Tibial nerve (tissue), 4 donors: Measurements from ENCODE around the gene MGLL. TPM values are rescaled to one million over a fixed set of nuclear protein-coding genes. Genes with fewer than 3 reads are reported as not detected.

ENCODE experiments used
- DNase-seq, 2 donors: peaks; one replicate each; pipeline ENCODE4 v3.0.0-alpha.2; 2019; ENCODE audit warnings: low spot score in 2 of 2
- H3K27ac ChIP-seq, 4 donors: fragments of 200-600 bp; sonication (generic) in 3 of 4; one replicate each; pipeline ENCODE4 v1.5.1; 2017 to 2019; ENCODE audit warnings: mild to moderate bottlenecking in 1 of 4
- H3K27me3 ChIP-seq, 2 donors: fragments of 200-600 bp; sonication (generic) in 1 of 2; one replicate each; pipeline versions ENCODE4 v1.5.1 to v1.6.0; 2017 to 2019
- H3K36me3 ChIP-seq, 3 donors: fragments of 200-600 bp; sonication (generic); one replicate each; pipeline ENCODE4 v1.5.1; 2018 to 2019
- H3K4me1 ChIP-seq, 4 donors: fragments of 200-600 bp; sonication (generic) in 3 of 4; one replicate each; pipeline ENCODE4 v1.5.1; 2017 to 2019
- H3K4me3 ChIP-seq, 4 donors: fragments of 200-600 bp; sonication (generic) in 3 of 4; one replicate each; pipeline ENCODE4 v1.5.1; 2017 to 2019; ENCODE audit warnings: mild to moderate bottlenecking in 1 of 4, moderate library complexity in 1 of 4
- H3K9me3 ChIP-seq, 4 donors: fragments of 200-600 bp; sonication (generic) in 3 of 4; one replicate each; pipeline ENCODE4 v1.5.1; 2017 to 2019
- CTCF ChIP-seq, 5 experiments: fragments of 200-600 bp in 3 of 5; fragments of 450-650 bp in 2 of 5; sonication (generic) in 3 of 5; IDR thresholded peaks; one replicate each; pipeline ENCODE4 v1.5.1; 2016 to 2019; ENCODE audit warnings: antibody characterized with exemption in 5 of 5, mild to moderate bottlenecking in 3 of 5, moderate library complexity in 2 of 5
- EP300 ChIP-seq, 2 donors: sonication (generic); formaldehyde crosslinking; IDR thresholded peaks; one replicate each; pipeline ENCODE4 v1.6.1; 2017; ENCODE audit warnings: antibody characterized with exemption in 2 of 2, mild to moderate bottlenecking in 1 of 2
- POLR2A ChIP-seq, 2 donors: fragments of 450-650 bp; IDR thresholded peaks; one replicate each; pipeline ENCODE4 v1.6.1; 2017; ENCODE audit warnings: antibody characterized with exemption in 2 of 2, mild to moderate bottlenecking in 2 of 2, moderate library complexity in 2 of 2
- WGBS, 2 donors: methylation state at CpG; one replicate each; pipeline ENCODE4 v1.1.5; 2018; 5-methylcytosine and 5-hydroxymethylcytosine counted together
- total RNA-seq, 4 donors: library from RNA; depleted of rRNA; stranded (reverse); fragments of >200 nt; gene quantifications; one replicate each; pipeline ENCODE4 v1.1.0, GENCODE V29; 2016

Gene MGLL
- total RNA-seq, 4 donors from 2014 or later, result 67.5 to 96.6 (median 86.1) TPM

GRCh38 chr3:127767126-127767525 lies 55.2 kb downstream of the MGLL start:
- TF ChIP-seq CTCF (IDR thresholded peaks at IDR 0.05), result no peak
- H3K4me3 ChIP-seq, result no peak overlapping the region
- H3K9me3 ChIP-seq, result peaks cover 0 to 20% (median 2%) of the 10 kb centered on the region in 4 donors
- peaks cover 0 to 24% (median 17%) of the 10 kb centered on the region in 4 donors for H3K4me1 ChIP-seq
- H3K27me3 ChIP-seq, result no peaks in the 10 kb centered on the region
- H3K27ac ChIP-seq, result no peak overlapping the region
- 50 to 59% methylated on average over 1 of the region's 1 CpG for WGBS, 2 donors
- DNase-seq, result no peak
- H3K36me3 ChIP-seq, result peaks cover 0 to 23% (median 0%) of the 10 kb centered on the region in 3 donors

- Histone ChIP-seq H3K27me3 (no peaks in the 10 kb centered on the region), H3K4me3 (no peak overlapping the region), H3K36me3 (peaks cover 0 to 23% (median 0%) of the 10 kb centered on the region in 3 donors), H3K4me1 (peaks cover 0 to 33% (median 23%) of the 10 kb centered on the region in 4 donors), H3K9me3 (peaks cover 0 to 20% (median 2%) of the 10 kb centered on the region in 4 donors), H3K27ac (no peak overlapping the region)
- 94 to 97% methylated on average over 7 of the region's 7 CpGs for WGBS, 2 donors
- TF ChIP-seq POLR2A (IDR thresholded peaks at IDR 0.05), result no peak
- no peak for TF ChIP-seq CTCF (IDR thresholded peaks at IDR 0.05)
- no peak for DNase-seq
These were observed 56.6 kb downstream of the MGLL start for GRCh38 chr3:127765735-127766134.

GRCh38 chr3:127764841-127765362 lies 57.4 kb downstream of the MGLL start:
- DNase-seq, result no peak
- 74 to 78% methylated on average over 5 of the region's 5 CpGs for WGBS, 2 donors
- Histone ChIP-seq H3K4me3 (no peak overlapping the region), H3K27me3 (no peaks in the 10 kb centered on the region), H3K4me1 (peaks cover 0 to 33% (median 23%) of the 10 kb centered on the region in 4 donors), H3K9me3 (peaks cover 0 to 20% (median 2%) of the 10 kb centered on the region in 4 donors), H3K36me3 (peaks cover 0 to 30% (median 0%) of the 10 kb centered on the region in 3 donors), H3K27ac (no peak overlapping the region)
- no peak for TF ChIP-seq CTCF (IDR thresholded peaks at IDR 0.05)
- TF ChIP-seq EP300 (IDR thresholded peaks at IDR 0.05), result no peak
- TF ChIP-seq POLR2A (IDR thresholded peaks at IDR 0.05), result no peak

- 78 to 81% methylated on average over 8 of the region's 8 CpGs for WGBS, 2 donors
- Histone ChIP-seq H3K27ac (no peak overlapping the region), H3K36me3 (peaks cover 0 to 28% (median 0%) of the 10 kb centered on the region in 3 donors), H3K4me1 (peaks cover 0 to 33% (median 23%) of the 10 kb centered on the region in 4 donors), H3K27me3 (no peaks in the 10 kb centered on the region), H3K4me3 (no peak overlapping the region), H3K9me3 (peaks cover 0 to 20% (median 2%) of the 10 kb centered on the region in 4 donors)
- TF ChIP-seq POLR2A (IDR thresholded peaks at IDR 0.05), result no peak
- no peak for TF ChIP-seq CTCF (IDR thresholded peaks at IDR 0.05)
- no peak for TF ChIP-seq EP300 (IDR thresholded peaks at IDR 0.05)
- DNase-seq, result no peak
These were observed 58.0 kb downstream of the MGLL start for GRCh38 chr3:127764301-127764700.

GRCh38 chr3:127763816-127764215 lies 58.5 kb downstream of the MGLL start:
- TF ChIP-seq CTCF (IDR thresholded peaks at IDR 0.05), result no peak
- no peak for TF ChIP-seq EP300 (IDR thresholded peaks at IDR 0.05)
- TF ChIP-seq POLR2A (IDR thresholded peaks at IDR 0.05), result no peak
- no peak overlapping the region for H3K4me3 ChIP-seq
- peaks cover 0 to 33% (median 23%) of the 10 kb centered on the region in 4 donors for H3K4me1 ChIP-seq
- H3K27ac ChIP-seq, result no peak overlapping the region
- WGBS, 2 donors, result 69 to 73% methylated on average over 7 of the region's 7 CpGs
- H3K27me3 ChIP-seq, result no peaks in the 10 kb centered on the region
- peaks cover 0 to 17% (median 2%) of the 10 kb centered on the region in 4 donors for H3K9me3 ChIP-seq
- no peak for DNase-seq
- H3K36me3 ChIP-seq, result peaks cover 0 to 25% (median 0%) of the 10 kb centered on the region in 3 donors
